HG03432 (cell line): ENCODE measurements around the gene LY6G5B.

Source experiments
- ATAC-seq: cut with Tn5 transposase; IDR thresholded peaks from one replicate; pipeline ENCODE4 v1.9.1; 2021; ENCODE audit warnings: mild to moderate bottlenecking, moderate library complexity; ENCODE audit not compliant: unreplicated experiment

Gene LY6G5B

DNA sequence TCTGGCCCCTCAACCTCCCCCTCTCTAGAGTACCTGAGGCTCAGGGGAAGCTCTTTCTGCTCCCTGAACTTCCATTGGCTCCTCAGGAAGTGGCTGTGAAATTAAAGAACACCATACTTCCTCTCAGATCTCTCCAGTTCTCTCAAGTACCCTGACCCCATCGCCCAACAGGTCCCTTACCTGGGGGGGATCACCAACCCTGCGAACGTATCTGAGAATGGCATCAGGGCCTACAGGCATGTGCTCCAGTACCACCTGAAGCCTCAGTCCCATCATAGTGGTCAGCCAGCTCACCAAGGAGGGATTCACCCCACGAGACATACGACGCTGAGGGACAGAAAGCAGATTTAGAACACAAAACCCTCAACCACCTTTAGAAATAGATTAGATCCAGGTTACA lies 29.2 kb upstream of the LY6G5B start:
- no peak for ATAC-seq

DNA sequence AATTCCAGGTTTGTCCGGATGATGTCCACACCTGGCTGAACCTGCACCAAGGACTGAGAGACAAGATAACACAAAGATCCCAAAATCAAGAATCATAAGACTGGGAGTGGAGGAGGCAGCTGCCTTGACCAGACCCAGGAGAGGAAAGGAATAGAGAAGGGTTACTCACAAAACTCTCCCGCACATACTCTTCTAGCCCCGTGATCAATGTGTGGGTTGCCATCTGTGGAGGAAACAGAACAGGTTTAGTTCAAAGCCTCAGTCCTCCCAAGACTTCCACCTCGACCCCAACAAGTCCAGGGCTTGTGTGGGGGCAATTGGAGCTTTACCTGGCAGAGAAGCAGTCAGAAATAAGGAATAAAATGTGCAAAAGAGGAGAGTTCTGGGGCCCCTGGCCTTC lies 28.4 kb upstream of the LY6G5B start:
- ATAC-seq: no peak

DNA sequence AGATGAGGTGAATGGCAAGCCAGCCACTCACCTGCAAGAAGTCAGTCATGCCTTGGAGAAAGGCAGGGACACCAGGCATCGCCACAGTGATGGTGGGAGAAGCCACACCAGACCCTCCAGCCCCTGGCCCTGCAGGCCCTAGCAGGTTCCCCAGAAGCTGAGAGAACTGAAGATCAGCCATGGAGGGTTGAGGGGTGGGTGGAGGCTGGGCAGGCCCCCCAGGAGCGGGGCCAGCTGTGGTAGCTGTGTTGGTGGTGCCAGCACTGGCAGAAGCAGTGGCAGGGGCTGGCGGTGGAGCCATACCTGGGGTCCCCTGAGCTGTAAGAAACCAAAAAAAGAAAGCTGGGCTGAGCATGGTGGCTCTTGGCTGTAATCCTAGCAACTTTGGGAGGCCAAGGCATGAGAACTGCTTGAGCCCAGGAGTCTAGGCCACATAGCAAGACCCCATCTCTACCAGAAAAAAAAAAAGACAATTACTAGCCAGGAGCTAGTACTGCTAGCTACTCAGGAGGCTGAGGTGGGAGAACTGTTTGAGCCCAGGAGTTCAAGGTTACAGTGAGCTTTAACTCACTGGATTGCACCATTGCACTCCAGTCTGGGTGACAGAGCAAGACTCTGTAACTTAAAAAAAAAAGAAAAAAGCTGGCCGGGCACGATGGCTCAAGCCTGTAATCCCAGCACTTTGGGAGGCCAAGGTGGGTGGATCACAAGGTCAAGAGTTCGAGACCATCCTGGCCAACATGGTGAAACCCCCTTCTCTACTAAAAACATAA lies 26.8 kb upstream of the LY6G5B start:
- ATAC-seq: no peak

DNA sequence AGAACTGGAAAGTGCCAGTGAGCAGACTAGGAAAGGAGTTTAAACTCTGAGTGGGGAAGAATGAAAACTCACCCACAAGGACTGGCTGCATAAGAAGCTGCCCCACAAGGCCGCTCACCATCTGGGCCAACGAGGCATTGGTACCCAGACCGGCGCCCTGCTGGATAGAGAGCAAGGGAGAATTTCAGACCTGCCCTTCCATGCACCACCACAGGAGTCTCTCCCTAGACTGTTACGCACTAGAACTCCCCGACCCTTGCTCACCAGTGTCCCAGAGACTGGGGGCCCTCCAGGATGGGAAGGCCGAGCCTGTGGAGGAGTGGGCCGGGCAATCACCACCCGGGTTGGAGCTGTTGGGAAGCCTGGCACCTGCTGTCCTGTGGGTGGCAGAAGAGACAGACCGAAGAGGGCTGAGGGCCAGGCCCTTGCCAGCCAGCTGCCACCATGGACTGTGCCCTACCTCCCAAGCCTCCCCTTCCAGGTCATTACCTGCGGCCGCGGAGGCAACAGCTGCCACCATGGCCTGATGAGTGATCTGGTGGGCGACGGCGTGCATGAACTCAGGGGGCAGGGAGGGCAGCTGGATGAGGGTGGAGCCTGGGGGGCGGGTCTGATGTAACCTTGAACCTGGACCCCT lies 25.8 kb upstream of the LY6G5B start:
- ATAC-seq: no peak

DNA sequence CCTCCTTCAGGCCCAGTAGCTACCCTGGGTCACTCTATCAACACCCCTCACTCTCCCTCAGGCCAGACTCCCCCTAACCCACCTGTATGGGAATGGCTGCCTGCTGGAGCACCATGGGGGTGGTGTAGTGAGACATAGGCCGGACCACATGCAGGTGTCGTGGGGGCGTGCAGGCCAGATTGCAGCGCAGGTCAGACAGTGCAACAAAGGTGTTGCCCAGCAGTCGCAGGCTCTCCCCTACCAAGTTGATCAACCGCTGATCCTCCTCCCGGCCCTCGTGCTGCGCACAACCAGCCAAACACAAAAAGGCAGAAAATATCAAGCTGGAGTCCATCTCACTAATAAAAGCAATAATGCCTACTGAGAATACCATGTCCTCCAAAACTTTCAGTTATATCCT lies 24.5 kb upstream of the LY6G5B start:
- no peak for ATAC-seq

DNA sequence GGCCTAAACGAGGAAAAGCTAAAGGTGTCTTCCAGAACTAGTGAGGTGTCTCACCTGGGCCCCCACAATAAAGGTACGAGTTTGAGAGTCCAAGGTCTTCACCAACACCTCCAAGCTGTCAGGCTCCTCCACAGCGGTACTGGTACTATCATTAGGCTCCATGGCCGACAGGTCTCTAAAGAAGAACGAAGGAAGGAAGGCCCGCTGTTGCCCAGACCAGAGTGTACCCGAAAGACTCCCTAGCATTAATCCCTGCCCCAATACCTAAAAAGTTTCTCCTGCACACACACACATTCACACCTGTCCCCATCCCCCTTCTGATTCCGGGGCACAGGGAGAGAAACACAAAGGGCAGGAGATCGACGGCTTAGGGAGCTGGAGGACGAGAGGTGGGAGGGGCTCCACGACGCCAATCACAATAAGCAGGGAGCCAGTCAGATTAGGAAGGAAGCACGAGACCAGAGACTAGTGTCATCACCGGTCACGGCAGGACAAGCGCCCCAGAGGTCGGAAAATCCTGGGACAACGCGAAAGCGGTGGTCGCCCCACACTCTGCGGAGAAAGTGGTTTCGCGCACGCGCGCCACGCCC lies 18.1 kb upstream of the LY6G5B start:
- peak; percentile 19 for ATAC-seq

DNA sequence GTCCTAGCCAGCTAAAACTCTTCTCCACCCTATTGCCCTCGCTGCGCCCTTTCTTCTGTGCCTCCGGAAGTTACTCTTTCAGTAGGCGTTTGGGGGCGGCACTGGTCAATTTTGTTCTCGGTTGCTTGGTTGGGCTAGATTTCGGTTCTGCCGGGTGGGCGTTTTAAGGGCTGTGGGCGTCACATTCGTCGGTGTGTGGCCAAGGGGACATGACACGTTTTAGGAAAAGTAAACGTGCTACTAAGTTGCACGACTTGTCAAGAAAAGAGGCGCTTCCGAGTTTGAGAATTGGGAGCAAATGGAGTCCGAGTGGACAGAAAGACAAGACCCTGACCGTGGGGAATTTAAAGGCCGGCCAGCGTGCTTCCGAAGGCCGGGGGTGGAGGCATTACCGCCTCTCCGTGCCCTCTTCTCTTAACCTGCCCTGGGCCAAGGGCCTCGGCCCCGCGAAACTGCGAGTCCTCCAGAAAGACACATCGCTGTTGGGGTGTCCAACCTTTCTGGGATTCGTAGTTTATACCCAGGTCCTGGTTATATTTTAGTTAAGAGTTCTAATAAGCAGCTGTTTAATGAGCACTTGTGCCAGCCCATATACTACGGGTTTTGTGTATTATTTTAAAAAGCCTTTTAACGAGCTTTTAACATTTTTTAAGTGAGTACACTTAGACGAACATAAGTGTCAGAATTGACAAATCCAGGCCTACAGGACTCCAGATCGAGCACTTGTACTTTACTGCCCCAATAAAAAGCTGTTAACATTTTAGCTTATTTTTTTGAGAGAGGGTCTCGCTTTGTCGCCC lies 16.7 kb upstream of the LY6G5B start:
- ATAC-seq: peak; percentile 73

DNA sequence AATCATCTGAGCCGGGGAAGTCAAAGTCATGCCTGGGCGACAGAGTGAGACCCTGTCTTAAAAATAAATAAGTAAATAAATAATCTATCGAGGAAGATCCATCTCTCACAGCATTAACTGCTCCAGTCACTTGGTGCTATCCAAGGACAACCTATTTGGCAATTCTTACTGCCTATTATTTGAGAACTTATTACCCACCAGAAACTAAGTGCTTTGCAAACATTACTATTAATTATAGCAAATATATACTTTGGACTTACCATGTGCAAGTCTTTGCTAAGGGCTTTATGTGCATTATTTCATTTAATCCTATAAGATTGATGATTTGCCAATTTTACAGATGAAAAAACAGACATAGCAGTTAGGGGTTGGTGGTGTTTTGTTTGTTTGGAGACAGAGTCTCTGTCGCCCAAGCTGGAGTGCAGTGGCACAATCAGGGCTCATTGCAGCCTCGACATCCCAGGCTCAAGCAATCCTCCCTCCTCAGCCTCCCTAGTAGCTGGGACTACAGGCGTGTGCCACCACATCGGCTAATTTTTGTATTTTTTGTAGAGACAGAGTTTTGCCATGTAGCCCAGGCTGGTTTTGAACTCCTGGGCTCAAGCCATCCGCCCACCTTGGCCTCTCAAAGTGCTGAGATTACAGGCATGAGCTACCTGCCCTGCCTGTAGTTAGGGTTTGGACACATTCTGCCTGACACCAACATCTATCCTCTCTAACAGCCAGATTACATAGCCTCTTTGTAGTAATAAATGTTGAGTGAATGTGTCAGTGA lies 15.0 kb upstream of the LY6G5B start:
- ATAC-seq: no peak

DNA sequence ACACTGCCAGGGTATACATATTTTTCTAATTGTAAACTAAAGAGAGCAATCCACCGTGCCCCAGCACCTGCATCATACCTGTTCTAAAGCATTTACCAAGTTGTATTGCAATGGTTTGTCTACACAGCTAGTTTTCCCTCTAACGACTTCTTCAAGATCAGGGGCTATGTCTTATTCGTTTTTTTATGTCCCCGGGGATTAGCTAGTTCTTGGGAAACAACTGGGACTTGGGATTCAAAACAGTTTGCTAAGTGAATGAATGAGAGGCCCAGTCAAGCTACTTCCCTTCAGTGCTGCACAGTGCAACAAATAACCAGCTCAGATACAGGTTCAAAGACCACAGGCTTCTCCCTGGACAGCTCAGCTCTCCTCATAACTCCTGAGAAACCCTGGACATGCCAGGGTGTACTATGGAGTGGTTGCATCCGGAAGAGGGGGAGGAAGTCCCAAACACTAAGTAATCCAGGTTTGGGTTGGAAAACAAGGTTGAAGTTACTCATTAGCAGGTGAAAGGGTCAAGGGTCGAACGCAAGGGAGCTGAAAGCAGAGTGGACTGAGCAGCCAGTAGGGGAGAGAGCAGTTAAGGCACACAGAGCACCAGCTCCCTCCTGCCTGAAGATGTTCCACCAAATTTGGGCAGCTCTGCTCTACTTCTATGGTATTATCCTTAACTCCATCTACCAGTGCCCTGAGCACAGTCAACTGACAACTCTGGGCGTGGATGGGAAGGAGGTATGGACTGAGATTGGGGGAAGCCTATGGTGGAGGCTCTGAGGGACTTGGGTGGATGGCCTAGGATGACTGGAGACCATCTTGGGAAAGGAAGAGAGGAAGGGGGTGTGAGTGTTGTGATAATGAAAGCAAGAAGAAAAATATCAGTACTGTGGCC lies 14.2 kb upstream of the LY6G5B start, which contains the start of gene APOM:
Gene APOM, plus strand, starts transcription at position 546 of the 889 bp plus-strand sequence. Its CDS starts 73 bp downstream, at position 619.
- ATAC-seq: no peak

DNA sequence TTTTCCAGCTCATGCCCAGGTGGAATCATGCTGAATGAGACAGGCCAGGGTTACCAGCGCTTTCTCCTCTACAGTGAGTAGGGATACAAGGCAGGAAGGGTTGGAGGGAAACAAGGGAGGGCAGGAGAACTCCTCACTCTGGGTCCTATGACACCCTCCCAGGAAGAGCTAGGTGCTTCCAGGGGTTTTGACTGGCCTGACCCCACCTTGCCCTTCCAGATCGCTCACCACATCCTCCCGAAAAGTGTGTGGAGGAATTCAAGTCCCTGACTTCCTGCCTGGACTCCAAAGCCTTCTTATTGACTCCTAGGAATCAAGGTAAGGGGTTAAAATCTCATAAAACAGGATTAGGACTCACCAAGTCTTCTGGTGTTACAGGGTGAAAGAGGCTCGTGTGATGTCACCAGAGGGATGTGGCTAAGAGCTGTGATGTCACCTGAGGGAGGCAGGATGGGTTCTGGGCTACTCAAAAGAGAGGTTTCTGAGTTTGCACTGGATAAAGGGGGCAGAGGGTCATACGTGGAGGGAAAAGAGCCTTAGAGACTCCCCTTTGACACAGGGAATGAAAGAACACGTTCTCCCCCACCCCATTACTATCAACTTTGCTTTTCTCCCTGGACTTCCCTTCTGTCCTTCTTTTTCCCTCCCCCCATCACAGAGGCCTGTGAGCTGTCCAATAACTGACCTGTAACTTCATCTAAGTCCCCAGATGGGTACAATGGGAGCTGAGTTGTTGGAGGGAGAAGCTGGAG lies 12.2 kb upstream of the LY6G5B start:
- no peak for ATAC-seq

DNA sequence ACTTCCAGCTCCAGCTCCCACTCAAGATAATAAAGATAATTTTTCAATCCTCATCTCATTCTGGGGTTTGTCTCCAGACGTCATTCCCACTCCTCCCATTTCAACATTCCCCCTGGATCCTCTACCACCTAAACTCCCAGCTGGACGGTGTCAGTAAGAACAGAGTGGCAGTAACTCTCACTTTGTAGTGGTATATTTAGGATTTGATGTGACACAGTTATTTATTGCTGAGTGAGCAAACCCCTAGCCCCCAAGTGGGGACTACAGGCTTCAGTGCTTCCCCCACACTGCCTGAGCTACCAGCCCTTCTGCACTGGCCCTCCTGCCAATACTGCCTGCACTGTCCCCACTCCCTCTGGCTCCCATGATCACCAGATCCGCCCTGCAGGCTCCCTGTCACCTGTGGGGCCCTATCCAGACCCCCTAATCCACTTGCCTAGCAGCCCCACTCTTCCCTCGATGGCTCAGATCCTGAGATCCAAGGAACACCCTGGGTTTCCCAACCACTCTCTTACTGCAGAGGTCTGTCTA lies 11.6 kb upstream of the LY6G5B start:
- ATAC-seq: no peak

DNA sequence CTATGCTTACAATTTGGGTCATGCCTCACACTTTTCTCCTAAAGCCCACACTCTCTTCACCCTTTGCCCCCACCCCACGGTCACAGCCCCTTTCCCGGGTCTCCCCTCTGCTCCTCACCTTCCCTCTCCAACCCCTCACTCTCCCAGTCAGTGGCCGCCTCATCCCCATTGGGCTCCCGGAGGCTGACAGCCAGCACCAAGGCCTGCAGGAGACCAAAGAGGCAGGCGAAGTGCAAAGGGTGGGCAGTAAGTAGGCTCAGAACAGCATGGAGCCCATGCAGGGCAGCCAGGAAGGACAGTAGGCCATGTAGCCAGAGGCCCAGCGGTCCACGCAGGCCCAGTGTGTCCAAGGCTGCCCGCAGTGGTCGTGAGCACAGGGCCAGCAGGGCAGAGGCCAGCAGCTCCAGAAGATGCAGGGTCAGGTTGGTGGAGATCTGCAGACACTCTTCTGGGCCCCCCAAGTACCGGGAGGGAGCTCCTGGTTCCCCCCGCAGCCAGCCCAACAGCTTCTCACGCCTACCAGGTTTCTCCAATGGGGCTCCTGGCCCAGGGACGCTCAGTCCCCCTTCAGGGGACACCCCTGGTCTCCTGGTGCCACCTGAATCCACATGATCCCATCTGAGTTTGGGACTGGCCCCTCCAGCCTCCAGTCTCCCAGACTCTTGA lies 10.7 kb upstream of the LY6G5B start:
- no peak for ATAC-seq

DNA sequence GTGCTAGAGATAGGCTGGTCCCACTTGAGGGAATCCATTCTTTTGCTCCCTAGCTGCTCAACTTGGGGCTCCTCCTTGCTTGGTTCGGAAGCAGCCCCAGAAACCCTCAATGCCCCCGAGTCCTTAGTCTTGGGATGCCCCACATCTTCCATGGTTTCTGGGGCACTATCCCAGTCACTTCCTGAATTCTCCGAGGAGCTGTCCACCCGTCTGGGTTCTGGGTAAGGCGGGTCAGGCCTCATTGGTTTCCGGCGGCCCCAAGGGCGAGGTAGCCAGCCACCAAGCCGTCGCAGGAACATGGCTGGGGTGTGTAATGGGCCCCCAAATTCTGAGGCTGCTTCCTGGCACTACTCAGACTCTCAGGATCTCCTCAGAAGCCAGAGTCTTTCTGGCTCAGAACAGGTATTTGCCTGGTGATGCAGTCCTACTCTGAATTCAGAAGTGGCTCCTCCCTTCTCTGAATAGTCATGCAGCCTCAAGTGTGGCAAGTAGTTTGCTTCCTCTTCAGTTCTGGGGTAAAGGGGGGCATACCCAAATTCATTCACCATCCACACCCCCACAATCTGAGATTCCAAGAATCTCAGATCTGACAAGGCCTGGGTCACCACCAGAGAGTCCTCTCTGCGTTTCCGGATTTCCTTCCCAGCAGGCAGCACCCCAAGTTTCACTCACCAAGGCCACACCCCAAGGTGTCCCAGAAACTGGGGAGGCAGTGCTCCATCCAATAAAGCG lies 10.0 kb upstream of the LY6G5B start:
- no peak for ATAC-seq

DNA sequence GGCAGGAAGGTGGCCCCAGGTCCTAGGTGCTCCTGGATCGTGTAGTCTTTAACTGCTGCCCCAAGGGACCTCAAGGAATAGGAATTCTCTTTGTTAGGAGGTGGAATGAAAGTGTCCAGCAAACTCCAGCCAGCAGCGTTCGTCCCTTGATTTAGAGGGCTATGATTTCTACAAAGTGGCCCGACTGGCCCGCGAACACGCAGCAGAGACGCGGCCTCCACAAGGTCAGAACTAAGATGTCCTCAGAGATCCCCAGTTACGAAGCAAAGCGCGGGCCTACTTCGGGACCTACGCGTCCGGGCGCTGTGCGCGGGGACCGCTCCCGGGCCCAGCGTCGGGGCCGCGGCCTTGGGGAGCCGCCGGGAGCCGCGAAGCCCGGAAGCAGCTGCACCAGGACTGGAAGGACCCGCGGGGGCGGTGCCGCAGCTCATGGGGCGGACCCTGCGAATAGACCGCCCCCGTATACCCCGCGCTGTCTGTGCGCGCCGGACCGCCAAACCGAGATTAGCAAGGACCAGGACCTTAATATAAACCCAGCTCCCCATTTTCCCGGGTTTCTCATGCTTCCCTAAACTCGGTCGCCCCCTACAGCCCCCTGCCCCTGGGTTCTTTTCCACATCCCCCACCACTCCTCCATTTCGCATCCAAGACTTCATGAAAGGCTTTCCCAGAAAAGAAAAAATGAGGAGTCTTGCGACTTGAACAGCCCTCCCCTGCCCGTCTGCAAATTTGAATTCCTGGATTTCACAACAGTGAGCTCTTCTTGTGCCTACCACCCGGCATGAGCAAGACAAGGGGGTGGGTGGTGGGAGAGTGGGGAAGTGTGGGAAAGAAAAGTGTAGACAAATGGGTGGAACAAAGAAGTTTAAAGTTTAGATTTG lies 9.2 kb upstream of the LY6G5B start, which contains the start of gene C6orf47:
Gene C6orf47, minus strand, starts transcription at position 398 of the 881 bp plus-strand sequence. CDS start 831 bp downstream, outside the sequence.
- peak; percentile 51 for ATAC-seq

DNA sequence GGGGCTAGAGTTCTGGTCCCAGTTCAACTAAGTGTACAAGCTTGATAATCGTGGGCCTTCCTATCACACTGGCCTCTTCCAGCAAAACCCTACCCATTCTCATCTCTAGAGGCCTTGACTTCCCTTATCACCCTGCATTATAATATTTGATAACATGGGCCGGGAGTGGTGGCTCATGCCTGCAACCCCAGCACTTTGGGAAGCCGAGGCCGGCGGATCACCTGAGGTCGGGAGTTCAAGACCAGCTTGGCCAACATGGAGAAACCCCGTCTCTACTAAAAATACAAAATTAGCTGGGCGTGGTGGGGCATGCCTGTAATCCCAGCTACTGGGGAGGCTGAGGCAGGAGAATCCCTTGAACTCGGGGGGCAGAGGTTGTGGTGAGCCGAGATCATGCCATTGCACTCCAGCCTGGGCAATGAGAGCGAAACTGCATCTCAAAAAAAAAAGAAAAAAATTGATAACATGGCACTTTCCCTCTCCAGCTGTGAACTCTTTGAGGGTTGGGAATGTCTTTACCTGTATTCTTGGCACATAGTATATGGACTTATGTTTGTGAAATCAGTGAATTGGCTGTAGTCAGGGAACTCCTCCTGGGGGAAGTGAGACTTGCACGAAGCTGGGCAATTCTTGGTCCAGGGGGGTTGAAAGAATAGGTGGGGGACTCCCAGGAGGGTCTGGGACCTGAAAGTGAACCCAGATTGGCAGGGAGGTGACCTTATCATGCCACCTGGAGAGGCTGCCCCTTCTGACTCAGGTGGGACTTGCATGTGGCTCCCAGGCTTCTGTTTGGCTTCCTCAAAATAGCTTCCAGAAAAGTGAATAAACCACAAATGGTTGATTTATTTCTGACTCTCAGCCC lies 8.3 kb upstream of the LY6G5B start:
- ATAC-seq: no peak
